GM18861 (cell line): ENCODE measurements around the gene TFAP2A.
A peak's percentile ranks its signal among the peaks of the same experiment; 100 is the strongest.

Source experiments
- ATAC-seq: cut with Tn5 transposase; IDR thresholded peaks from one replicate; pipeline ENCODE4 v1.9.1; 2021; ENCODE audit not compliant: unreplicated experiment

The TFAP2A gene

GRCh38 chr6:10414756-10415616 is at the start of gene TFAP2A:
Gene TFAP2A (minus strand): TSS chr6:10415074. CDS start chr6:10414991, 83 bp downstream.
- ATAC-seq = no peak

- ATAC-seq = no peak
These were observed 48.9 kb upstream of the TFAP2A start for GRCh38 chr6:10463491-10464481.

DNA sequence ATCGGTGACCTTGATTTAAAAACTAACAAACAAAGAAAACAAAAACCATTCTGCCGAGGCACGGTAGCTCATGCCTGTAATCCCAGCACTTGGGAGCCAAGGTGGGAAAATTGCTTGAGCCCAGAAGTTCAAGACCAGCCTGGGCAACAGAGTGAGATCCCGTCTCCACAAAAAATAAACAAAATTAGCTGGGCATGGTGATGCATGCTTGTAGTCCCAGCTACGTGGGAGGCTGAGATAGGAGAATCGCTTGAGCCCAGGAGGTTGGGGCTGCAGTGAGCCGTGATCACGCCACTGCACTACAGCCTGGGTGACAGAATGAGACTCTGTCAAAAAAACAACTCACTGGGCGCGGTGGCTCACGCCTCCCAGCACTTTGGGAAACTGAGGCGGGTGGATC is 48.2 kb upstream of the TFAP2A start:
- ATAC-seq = no peak

- no peak for ATAC-seq
These were observed 47.0 kb upstream of the TFAP2A start for GRCh38 chr6:10461850-10462249.

- peak; percentile 97 for ATAC-seq
These were observed 45.2 kb upstream of the TFAP2A start for GRCh38 chr6:10460096-10460495.

GRCh38 chr6:10458287-10458686 is 43.4 kb upstream of the TFAP2A start:
- ATAC-seq = no peak

GRCh38 chr6:10453596-10453995 is 38.7 kb upstream of the TFAP2A start:
- no peak for ATAC-seq

GRCh38 chr6:10451828-10452509 is 37.1 kb upstream of the TFAP2A start:
- no peak for ATAC-seq

- no peak for ATAC-seq
These were observed 36.5 kb upstream of the TFAP2A start for GRCh38 chr6:10451394-10451793.

GRCh38 chr6:10449751-10450150 is 34.9 kb upstream of the TFAP2A start:
- ATAC-seq = no peak

DNA sequence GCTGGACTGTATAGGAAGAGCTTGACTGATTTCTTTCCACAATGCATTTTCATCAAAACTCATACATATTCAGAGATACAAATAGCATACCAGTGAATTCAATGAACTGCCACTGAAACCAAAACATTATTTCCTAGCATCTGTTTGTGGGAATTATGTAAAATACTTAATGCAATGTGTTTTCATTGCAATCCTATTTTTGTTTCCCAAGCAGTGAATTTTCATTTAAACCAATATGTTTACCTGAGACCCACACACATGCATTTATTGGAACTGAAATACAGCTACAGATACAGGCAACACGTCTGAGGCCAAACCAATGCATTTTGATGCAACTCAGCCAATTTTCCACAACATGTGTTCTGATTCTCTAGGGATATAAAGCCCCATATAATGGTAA is 33.2 kb upstream of the TFAP2A start:
- no peak for ATAC-seq

DNA sequence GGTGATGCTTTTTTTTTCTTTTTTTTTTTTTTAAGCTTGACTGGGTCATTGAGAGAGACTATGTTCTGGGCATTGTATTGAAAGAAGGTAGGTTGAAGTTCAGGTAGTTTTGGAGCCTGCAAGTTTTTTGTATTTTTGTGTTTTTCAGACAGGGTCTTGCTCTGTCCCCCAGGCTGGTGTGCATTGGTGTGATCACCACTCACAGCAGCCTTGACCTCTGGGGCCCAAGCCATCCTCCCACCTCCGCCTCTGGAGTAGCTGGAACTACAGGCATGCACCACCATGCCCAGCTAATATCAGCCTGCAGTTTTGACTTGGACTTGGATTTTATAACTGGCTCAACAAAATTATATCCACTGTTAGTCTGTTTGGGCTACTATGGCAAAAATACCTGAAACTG is 31.7 kb upstream of the TFAP2A start:
- no peak for ATAC-seq

DNA sequence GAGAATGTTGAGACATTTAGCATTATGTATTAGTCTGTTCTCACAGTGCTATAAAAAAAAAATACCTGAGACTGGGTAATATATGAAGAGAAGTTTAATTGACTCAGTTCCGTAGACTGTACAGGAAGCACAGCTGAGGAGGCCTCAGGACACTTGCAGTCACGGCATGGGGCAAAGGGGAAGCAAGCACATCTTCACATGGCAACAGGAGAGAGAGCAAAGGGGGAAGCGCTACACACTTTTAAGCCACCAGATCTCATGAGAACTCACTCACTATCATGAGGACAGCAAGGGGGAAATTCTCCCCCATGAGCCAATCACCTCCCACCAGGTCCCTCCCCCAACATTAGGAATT is 26.8 kb upstream of the TFAP2A start:
- no peak for ATAC-seq

GRCh38 chr6:10441004-10441654 is 26.3 kb upstream of the TFAP2A start:
- ATAC-seq = no peak

DNA sequence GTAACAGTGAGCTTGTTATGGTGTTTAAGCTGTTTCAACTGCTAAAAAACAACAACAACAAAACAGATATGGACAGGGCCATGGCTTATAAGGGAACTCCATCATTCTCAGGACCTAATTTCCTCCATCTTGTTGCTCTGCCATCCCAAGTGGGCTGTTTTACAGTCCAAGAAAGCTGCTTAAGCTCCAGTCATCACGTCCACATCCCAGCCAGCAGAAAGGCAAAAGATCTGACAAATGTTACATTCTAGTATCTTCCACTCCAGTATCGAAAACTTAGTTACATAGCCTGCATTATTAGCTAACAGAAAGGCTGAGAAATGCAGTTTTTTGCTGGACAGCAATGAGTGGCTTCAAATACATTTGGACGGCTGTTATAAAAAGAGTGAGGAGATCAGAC is 23.0 kb upstream of the TFAP2A start:
- no peak for ATAC-seq

DNA sequence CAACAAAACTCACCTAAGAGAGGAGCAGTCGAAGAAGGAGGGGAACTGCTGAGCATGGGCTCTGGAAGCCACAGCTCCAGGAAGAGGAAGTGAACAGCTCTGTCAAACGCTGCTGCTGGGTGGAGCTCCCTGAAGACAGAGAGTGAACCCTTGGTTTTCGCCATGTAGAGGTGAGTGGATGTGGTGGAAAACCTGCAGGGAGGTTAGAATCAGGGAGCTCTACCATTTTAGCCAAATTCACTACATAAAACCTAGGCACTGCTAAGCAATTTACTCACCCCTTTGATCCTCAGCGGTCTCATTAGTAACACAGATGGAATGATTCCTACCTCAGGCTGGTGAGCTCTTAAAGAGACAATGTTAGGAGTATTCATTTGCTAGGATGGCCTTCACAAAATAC is 19.4 kb upstream of the TFAP2A start:
- ATAC-seq = no peak

DNA sequence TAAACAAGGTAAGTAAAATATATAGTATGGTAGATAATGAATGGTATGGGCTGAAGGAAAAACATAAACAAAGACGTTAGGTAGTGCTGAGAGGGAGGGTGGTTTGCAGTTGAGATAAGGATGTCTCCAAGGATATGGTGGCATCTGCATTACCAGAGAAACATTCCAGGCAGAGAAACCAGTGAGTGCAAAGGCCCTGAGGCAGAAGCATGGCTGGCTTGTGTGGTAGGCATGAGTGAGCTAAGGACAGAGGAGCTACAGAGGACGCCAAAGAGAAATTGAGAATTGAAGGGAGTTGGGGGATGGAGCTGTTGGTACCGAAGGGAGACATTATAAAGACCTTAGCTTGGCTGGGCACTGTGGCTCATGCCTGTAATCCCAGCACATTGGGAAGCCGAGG is 18.4 kb upstream of the TFAP2A start:
- no peak for ATAC-seq

DNA sequence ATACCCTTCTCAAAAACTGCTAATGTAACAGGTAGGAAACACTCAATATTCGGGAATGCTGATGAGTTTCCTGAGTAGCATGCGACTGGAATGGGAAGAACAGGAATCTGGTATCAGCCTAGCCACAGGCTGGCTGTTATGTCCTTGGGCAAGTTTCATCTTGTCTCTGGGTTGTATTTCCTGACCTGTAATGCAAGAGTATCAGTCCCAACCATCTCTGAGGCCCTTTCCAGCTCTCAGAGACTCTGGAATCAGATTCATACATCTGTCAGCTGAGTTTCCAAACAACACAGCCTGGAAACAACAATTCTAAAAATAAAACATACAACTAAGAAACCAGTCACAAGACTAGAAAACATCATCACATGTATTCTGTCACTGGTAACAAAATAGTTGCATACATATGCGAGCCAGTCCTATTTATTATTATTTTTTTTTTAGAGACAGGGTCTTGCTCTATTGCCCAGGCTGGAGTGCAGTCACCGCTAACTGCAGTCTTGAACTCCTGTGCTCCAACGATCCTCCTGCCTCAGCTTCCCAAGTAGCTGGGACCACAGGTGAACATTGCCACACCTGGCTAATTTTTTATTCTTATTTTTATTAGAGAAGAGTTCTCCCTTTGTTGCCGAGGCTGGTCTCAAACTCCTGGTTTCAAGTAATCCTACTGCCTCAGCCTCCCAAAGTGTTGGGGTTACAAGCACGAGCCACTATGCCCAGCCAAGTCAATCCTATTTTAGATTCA is 16.7 kb upstream of the TFAP2A start:
- ATAC-seq = no peak

- ATAC-seq = peak; percentile 66
These were observed 15.0 kb upstream of the TFAP2A start for GRCh38 chr6:10429638-10430427.
